ENCODE data around the gene FLT4. TPM values are rescaled to one million over a fixed set of nuclear protein-coding genes. Genes with fewer than 3 reads are reported as not detected.

FLT4 gene
- total and polyA plus RNA-seq, 2 experiments from 2014 or later: 3.4 to 13.8 TPM

- Histone ChIP-seq H3K4me3 (peak overlapping the region; percentile 69), H3K27me3 (ENCODE audit: insufficient read depth) (peaks cover 49% of the 10 kb centered on the region)
These were observed 623 bp downstream of the FLT4 start for GRCh38 chr5:180648658-180649296.

More at GRCh38 chr5:180648658-180649296, 623 bp downstream of the FLT4 start:
- H3K79me2 ChIP-seq (replicated peaks; ENCODE audit: insufficient read depth): no peaks in the 10 kb centered on the region
- Mint-ChIP-seq H3K36me3 (ENCODE audit: low read depth) (no peaks in the 10 kb centered on the region; the same call in 2 of the 3 replicates), H3K27me3 (ENCODE audit: insufficient read depth, low read depth, poor library complexity) (peaks cover 52% of the 10 kb centered on the region), H3K9me3 (no peaks in the 10 kb centered on the region), H3K27ac (no peak overlapping the region), H3K4me1 (peaks cover 16% of the 10 kb centered on the region), H3K4me3 (peak overlapping the region; percentile 72)
- H3K27ac ChIP-seq (ENCODE audit: low read depth): no peak overlapping the region
- H4K20me1 ChIP-seq (replicated peaks; ENCODE audit: insufficient read depth): no peaks in the 10 kb centered on the region; the same call in 1 of the 2 replicates
- no peaks in the 10 kb centered on the region for H3K36me3 ChIP-seq (ENCODE audit: insufficient read depth)
- no peaks in the 10 kb centered on the region; the same call in 1 of the 2 replicates for H3K4me1 ChIP-seq (ENCODE audit: insufficient read depth)
- no peaks in the 10 kb centered on the region for H3F3A ChIP-seq (replicated peaks; ENCODE audit: low read depth)
- peak overlapping the region; percentile 90 for H3K4me2 ChIP-seq
- no peaks in the 10 kb centered on the region for H3K9me2 ChIP-seq (ENCODE audit: insufficient read depth)
- ATAC-seq (peak; percentile 81), DNase-seq (ENCODE audit: low spot score) (peak; percentile 69)
- TF ChIP-seq POLR2AphosphoS5 (IDR thresholded peaks at IDR 0.05; ENCODE audit: low read depth) (no peak), JUNB (IDR thresholded peaks at IDR 0.05; ENCODE audit: unreplicated experiment) (no peak), ZNF462 (CRISPR knock-in tag; IDR thresholded peaks at IDR 0.05) (no peak), CTCF (conservative IDR thresholded peaks at IDR 0.05; ENCODE audit: low read depth in 2 of 2) (peak; percentile 49 to 62), EZH2phosphoT487 (IDR thresholded peaks at IDR 0.05; ENCODE audit: unreplicated experiment) (no peak), EZH2 (IDR thresholded peaks at IDR 0.05; ENCODE audit: low read depth, unreplicated experiment) (peak; percentile 56), ZNF331 (CRISPR knock-in tag; IDR thresholded peaks at IDR 0.05; ENCODE audit: low read depth) (no peak)
- no peak overlapping the region; the same call in 1 of the 2 replicates for H2AFZ ChIP-seq
